ENCODE measurements around the gene KIFAP3.
"Not testable (repeated sequence)": the region's sequence is repeated elsewhere in the genome, so short reads cannot be mapped to it uniquely, and the experiment has no call there.

KIFAP3 gene

GRCh38 chr1:169924063-169924462 is 150.4 kb downstream of the KIFAP3 start:
- no peak for DNase-seq (ENCODE audit: low read depth)

- DNase-seq (ENCODE audit: low read depth): no peak
Measured at GRCh38 chr1:169921080-169921479, 153.4 kb downstream of the KIFAP3 start.

GRCh38 chr1:169918927-169919326 is 155.6 kb downstream of the KIFAP3 start:
- DNase-seq (ENCODE audit: low read depth): no peak

- not testable (repeated sequence) for DNase-seq (ENCODE audit: low read depth)
Measured at GRCh38 chr1:169918220-169918619, 156.3 kb downstream of the KIFAP3 start.

GRCh38 chr1:169915150-169915549 is 159.3 kb downstream of the KIFAP3 start:
- DNase-seq (ENCODE audit: low read depth): no peak

- DNase-seq (ENCODE audit: low read depth): no peak
Measured at GRCh38 chr1:169914531-169914930, 160.0 kb downstream of the KIFAP3 start.

GRCh38 chr1:169909499-169909898 is 165.0 kb downstream of the KIFAP3 start:
- DNase-seq (ENCODE audit: low read depth): no peak

- no peak for DNase-seq (ENCODE audit: low read depth)
Measured at GRCh38 chr1:169906938-169907337, 167.6 kb downstream of the KIFAP3 start.

GRCh38 chr1:169904834-169905233 is 169.7 kb downstream of the KIFAP3 start:
- DNase-seq (ENCODE audit: low read depth): no peak

GRCh38 chr1:169902751-169903150 is 171.7 kb downstream of the KIFAP3 start:
- no peak for DNase-seq (ENCODE audit: low read depth)

- no peak for DNase-seq (ENCODE audit: low read depth)
Measured at GRCh38 chr1:169901115-169901514, 173.4 kb downstream of the KIFAP3 start.

- DNase-seq (ENCODE audit: low read depth): no peak
Measured at GRCh38 chr1:169900571-169900970, 173.9 kb downstream of the KIFAP3 start.

GRCh38 chr1:169899519-169900217 is 174.8 kb downstream of the KIFAP3 start:
- no peak for DNase-seq (ENCODE audit: low read depth)

GRCh38 chr1:169896013-169896412 is 178.5 kb downstream of the KIFAP3 start:
- no peak for DNase-seq (ENCODE audit: low read depth)

GRCh38 chr1:169894424-169895145 is 179.9 kb downstream of the KIFAP3 start:
- no peak for DNase-seq (ENCODE audit: low read depth)

GRCh38 chr1:169893645-169894423 is 180.7 kb downstream of the KIFAP3 start, which contains the start of gene SCYL3:
SCYL3 (minus strand) TSS chr1:169893896; CDS start chr1:169888840, 5,056 bp downstream.
- DNase-seq (ENCODE audit: low read depth): peak; percentile 93

GRCh38 chr1:169892927-169893644 is 181.4 kb downstream of the KIFAP3 start:
- DNase-seq (ENCODE audit: low read depth): no peak

GRCh38 chr1:169892176-169892926 is 182.1 kb downstream of the KIFAP3 start:
- DNase-seq (ENCODE audit: low read depth): no peak

- DNase-seq (ENCODE audit: low read depth): no peak
Measured at GRCh38 chr1:169891539-169891885, 183.0 kb downstream of the KIFAP3 start.

GRCh38 chr1:169890761-169891538 is 183.5 kb downstream of the KIFAP3 start:
- DNase-seq (ENCODE audit: low read depth): no peak

- no peak for DNase-seq (ENCODE audit: low read depth)
Measured at GRCh38 chr1:169889871-169890270, 184.6 kb downstream of the KIFAP3 start.
